Liver (tissue), 9 donors: ENCODE results near the gene NBPF1. TPM values are rescaled to one million over a fixed set of nuclear protein-coding genes. Genes with fewer than 3 reads are reported as not detected.
A peak's percentile ranks its signal among the peaks of the same experiment; 100 is the strongest.
"Not testable (repeated sequence)": the region's sequence is repeated elsewhere in the genome, so short reads cannot be mapped to it uniquely, and the experiment has no call there.

ENCODE experiments used
- DNase-seq: peaks from one replicate; pipeline ENCODE4 v3.0.0-alpha.2; 2017; ENCODE audit warnings: low spot score
- H3K27ac ChIP-seq, 2 donors: one replicate each; pipeline ENCODE4 v1.7.0; 2013; ENCODE audit warnings: inconsistent platforms in 2 of 2, low read length in 2 of 2, control low read depth in 1 of 2, low read depth in 1 of 2, mild to moderate bottlenecking in 1 of 2
- H3K27me3 ChIP-seq, 4 donors: one replicate each; pipeline versions ENCODE4 v1.6.1 to v1.7.0; 2013; ENCODE audit warnings: low read length in 3 of 4, inconsistent platforms in 1 of 4, mild to moderate bottlenecking in 1 of 4, moderate library complexity in 1 of 4; ENCODE audit not compliant: control insufficient read depth in 4 of 4, insufficient read depth in 4 of 4
- H3K36me3 ChIP-seq, 4 donors: one replicate each; pipeline versions ENCODE4 v1.6.1 to v1.7.0; 2013; ENCODE audit warnings: low read length in 3 of 4, mild to moderate bottlenecking in 3 of 4, low read depth in 1 of 4, moderate library complexity in 1 of 4; ENCODE audit not compliant: control insufficient read depth in 4 of 4, insufficient read depth in 3 of 4
- H3K4me1 ChIP-seq, 4 donors: one replicate each; pipeline versions ENCODE4 v1.6.1 to v1.7.0; 2013; ENCODE audit warnings: low read length in 3 of 4, mild to moderate bottlenecking in 3 of 4, moderate library complexity in 1 of 4; ENCODE audit not compliant: control insufficient read depth in 4 of 4, insufficient read depth in 4 of 4
- H3K4me3 ChIP-seq, 3 donors: one replicate each; pipeline versions ENCODE4 v1.6.1 to v1.7.0; 2013; ENCODE audit warnings: low read length in 3 of 3, control low read depth in 1 of 3, low read depth in 1 of 3, mild to moderate bottlenecking in 1 of 3
- H3K9ac ChIP-seq, 2 donors: one replicate each; pipeline ENCODE4 v1.7.0; 2013; ENCODE audit warnings: low read length in 2 of 2, mild to moderate bottlenecking in 2 of 2, moderate library complexity in 2 of 2, control low read depth in 1 of 2, low read depth in 1 of 2
- H3K9me3 ChIP-seq, 4 donors: one replicate each; pipeline versions ENCODE4 v1.6.1 to v1.7.0; 2013; ENCODE audit warnings: low read length in 3 of 4; ENCODE audit not compliant: control insufficient read depth in 4 of 4
- EGR1 ChIP-seq, 2 donors: IDR thresholded peaks; 2 replicates each; pipeline ENCODE4 v1.6.1; 2016 to 2018; ENCODE audit warnings: antibody characterized with exemption in 2 of 2, low read depth in 2 of 2
- FOXA1 ChIP-seq: IDR thresholded peaks from 2 replicates; pipeline ENCODE4 v1.6.1; 2016; ENCODE audit warnings: antibody characterized with exemption
- GABPA ChIP-seq, 2 donors: IDR thresholded peaks in 1 of 2; conservative IDR thresholded peaks in 1 of 2; 2 replicates each; pipeline ENCODE4 v1.6.1; 2016; ENCODE audit warnings: antibody characterized with exemption in 2 of 2, mild to moderate bottlenecking in 1 of 2, moderate library complexity in 1 of 2
- HNF4A ChIP-seq, 2 donors: conservative IDR thresholded peaks; 2 replicates each; pipeline ENCODE4 v1.6.1; 2016; ENCODE audit warnings: antibody characterized with exemption in 2 of 2, mild to moderate bottlenecking in 2 of 2
- NR2F2 ChIP-seq: IDR thresholded peaks from 2 replicates; pipeline ENCODE4 v1.6.1; 2016; ENCODE audit warnings: antibody characterized with exemption
- RXRA ChIP-seq, 2 donors: IDR thresholded peaks; 2 replicates each; pipeline ENCODE4 v1.6.1; 2017 to 2018; ENCODE audit warnings: antibody characterized with exemption in 2 of 2, mild to moderate bottlenecking in 1 of 2
- SP1 ChIP-seq: IDR thresholded peaks from 2 replicates; pipeline ENCODE4 v1.6.1; 2018; ENCODE audit warnings: antibody characterized with exemption, mild to moderate bottlenecking
- TAF1 ChIP-seq: conservative IDR thresholded peaks from 2 replicates; pipeline ENCODE4 v1.6.1; 2016; ENCODE audit warnings: antibody characterized with exemption, mild to moderate bottlenecking
- ZBTB33 ChIP-seq: IDR thresholded peaks from 2 replicates; pipeline ENCODE4 v1.6.1; 2016; ENCODE audit warnings: antibody characterized with exemption
- WGBS: extraction: QIAGEN DNeasy Blood & Tissue Kit; methylation state at CpG from one replicate; pipeline ENCODE4 v1.1.7; 2013; 5-methylcytosine and 5-hydroxymethylcytosine counted together
- polyA plus RNA-seq, 2 donors: library from polyadenylated mRNA; stranded (reverse) in 1 of 2; unstranded in 1 of 2; fragments of 200-250 nt in 1 of 2; fragments of >200 nt in 1 of 2; fragmentation: Nextera tagmentation in 1 of 2; extraction: Ambion mirVana in 1 of 2; gene quantifications; one replicate each; pipeline versions ENCODE4 v1.2.1 to v1.2.3, GENCODE V29; 2013 to 2015
- total RNA-seq, 2 donors: library from RNA; depleted of rRNA; stranded (reverse); fragments of >200 nt; gene quantifications; one replicate each; pipeline ENCODE4 v1.2.3, GENCODE V29; 2014
- TF ChIP-seq, protein P1 (sequence below): IDR thresholded peaks from 2 replicates; pipeline ENCODE4 v1.6.1; 2016; ENCODE audit warnings: antibody characterized with exemption, mild to moderate bottlenecking
- TF ChIP-seq, protein P2 (sequence below): IDR thresholded peaks from 2 replicates; pipeline ENCODE4 v1.6.1; 2016; ENCODE audit warnings: antibody characterized with exemption
- donor health status: healthy.
- donor health status: healthy.
- donor health status: healthy.
- donor health status: healthy.
- donor health status: healthy.

The NBPF1 gene
- total and polyA plus RNA-seq, 4 donors, result 8.0 to 16.4 (median 10.8) TPM

DNA sequence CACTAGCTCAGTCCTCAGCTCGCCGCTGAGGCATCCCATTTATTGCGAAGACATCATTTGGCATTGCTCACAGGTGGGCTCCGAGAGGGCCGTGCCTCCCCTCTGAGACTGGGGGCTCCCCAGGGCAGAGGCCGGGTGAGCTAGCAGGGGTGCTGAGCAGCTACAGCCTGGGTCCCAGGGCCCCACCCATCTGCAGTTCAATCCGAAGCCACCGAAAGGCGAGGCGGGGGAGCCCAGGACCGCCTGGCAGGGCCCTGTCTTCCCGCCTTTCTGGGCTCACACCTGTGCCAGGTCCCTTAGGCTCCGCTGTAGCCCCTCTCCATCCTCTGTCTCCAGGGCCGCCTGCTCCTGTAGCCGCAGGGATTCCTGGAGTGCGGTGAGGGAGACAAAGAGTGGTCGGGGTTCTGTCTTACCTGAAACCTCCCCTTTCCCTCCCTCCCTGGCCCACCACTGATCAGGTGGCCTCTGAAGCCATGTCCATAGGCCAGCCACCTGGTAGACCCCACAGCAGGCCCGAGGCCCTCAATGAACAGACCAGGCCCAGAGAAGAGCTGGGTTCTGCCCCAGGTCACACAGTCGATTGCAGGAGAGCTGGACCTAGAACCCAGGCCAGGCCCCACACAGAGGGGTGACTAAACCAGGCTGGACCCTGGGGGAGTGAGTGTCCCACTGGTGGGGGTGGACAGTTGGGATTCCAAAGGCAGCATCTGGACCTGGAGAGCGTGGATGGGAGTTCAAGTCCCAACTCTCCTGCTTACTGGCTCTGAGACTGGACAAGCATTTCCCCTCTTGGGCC, 18.1 kb upstream of the NBPF1 start:
- H3K4me3 ChIP-seq, result no peak overlapping the region
- H3K4me1 ChIP-seq, result no peaks in the 10 kb centered on the region
- H3K27ac ChIP-seq, result no peak overlapping the region
- peaks cover 48 to 72% (median 57%) of the 10 kb centered on the region in 4 donors for H3K36me3 ChIP-seq
- H3K9me3 ChIP-seq, result no peaks in the 10 kb centered on the region
- TF ChIP-seq, protein P1, sequence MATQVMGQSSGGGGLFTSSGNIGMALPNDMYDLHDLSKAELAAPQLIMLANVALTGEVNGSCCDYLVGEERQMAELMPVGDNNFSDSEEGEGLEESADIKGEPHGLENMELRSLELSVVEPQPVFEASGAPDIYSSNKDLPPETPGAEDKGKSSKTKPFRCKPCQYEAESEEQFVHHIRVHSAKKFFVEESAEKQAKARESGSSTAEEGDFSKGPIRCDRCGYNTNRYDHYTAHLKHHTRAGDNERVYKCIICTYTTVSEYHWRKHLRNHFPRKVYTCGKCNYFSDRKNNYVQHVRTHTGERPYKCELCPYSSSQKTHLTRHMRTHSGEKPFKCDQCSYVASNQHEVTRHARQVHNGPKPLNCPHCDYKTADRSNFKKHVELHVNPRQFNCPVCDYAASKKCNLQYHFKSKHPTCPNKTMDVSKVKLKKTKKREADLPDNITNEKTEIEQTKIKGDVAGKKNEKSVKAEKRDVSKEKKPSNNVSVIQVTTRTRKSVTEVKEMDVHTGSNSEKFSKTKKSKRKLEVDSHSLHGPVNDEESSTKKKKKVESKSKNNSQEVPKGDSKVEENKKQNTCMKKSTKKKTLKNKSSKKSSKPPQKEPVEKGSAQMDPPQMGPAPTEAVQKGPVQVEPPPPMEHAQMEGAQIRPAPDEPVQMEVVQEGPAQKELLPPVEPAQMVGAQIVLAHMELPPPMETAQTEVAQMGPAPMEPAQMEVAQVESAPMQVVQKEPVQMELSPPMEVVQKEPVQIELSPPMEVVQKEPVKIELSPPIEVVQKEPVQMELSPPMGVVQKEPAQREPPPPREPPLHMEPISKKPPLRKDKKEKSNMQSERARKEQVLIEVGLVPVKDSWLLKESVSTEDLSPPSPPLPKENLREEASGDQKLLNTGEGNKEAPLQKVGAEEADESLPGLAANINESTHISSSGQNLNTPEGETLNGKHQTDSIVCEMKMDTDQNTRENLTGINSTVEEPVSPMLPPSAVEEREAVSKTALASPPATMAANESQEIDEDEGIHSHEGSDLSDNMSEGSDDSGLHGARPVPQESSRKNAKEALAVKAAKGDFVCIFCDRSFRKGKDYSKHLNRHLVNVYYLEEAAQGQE, result no peak
- no peak for TF ChIP-seq HNF4A (conservative IDR thresholded peaks at IDR 0.05)
- no peak for TF ChIP-seq TAF1
- no peak for TF ChIP-seq RXRA (IDR thresholded peaks at IDR 0.05)
- no peak for TF ChIP-seq FOXA1
- no peak for TF ChIP-seq NR2F2
- no peak for TF ChIP-seq ZBTB33
- no peak for TF ChIP-seq SP1
- TF ChIP-seq, protein P2, sequence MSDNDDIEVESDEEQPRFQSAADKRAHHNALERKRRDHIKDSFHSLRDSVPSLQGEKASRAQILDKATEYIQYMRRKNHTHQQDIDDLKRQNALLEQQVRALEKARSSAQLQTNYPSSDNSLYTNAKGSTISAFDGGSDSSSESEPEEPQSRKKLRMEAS, result no peak
- no peak for TF ChIP-seq EGR1 (IDR thresholded peaks at IDR 0.05; ENCODE audit: low read depth in 2 of 2)
- H3K9ac ChIP-seq, result no peak overlapping the region
- peak; percentile 55 for DNase-seq
- H3K27me3 ChIP-seq, result no peaks in the 10 kb centered on the region
- WGBS, result 89% methylated on average over 20 of the region's 20 CpGs

DNA sequence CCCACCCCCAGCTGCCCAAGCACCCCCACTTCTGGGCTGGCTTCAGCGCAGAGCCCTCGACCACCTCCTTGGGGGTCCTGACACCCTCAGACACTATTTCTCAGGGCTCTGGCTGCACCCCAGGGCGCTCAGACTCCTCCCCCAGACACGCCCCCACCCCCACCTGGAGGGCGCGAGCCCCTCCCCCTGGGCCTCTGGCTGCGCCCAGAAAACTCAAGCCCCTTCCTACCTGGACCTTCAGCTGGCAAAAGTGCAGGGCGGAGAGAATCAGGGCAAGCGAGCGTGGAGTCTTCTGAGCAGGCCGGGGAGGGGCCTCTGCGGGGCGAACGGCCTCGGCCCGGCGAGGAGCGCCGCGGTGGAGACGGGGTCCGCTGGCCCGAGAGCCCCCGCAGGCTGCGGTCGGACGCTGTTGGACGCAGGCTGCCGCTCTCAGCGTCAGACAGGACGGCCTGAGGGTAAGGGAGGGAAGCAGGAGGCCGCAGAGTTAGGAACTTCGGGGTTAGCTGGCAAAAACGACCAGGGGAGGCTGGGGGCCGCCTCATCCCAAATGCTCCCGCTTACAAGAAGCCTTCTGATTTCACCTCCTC, 17.4 kb upstream of the NBPF1 start:
- TF ChIP-seq SP1 (no peak), ZBTB33 (no peak), NR2F2 (no peak), FOXA1 (no peak), GABPA (IDR thresholded peaks at IDR 0.05 in 1 of 2, conservative IDR thresholded peaks at IDR 0.05 in 1 of 2) (no peak)
- 94% methylated on average over 36 of the region's 36 CpGs for WGBS
- Histone ChIP-seq H3K9ac (no peak overlapping the region), H3K9me3 (no peaks in the 10 kb centered on the region), H3K4me1 (peaks cover 0 to 5% (median under 1%) of the 10 kb centered on the region in 4 donors), H3K4me3 (no peak overlapping the region), H3K36me3 (peaks cover 54 to 79% (median 64%) of the 10 kb centered on the region in 4 donors), H3K27ac (no peak overlapping the region), H3K27me3 (no peaks in the 10 kb centered on the region)
- DNase-seq, result peak; percentile 58

- H3K4me3 ChIP-seq, H3K9ac ChIP-seq, H3K4me1 ChIP-seq, H3K27ac ChIP-seq, H3K9me3 ChIP-seq, H3K27me3 ChIP-seq: not testable (repeated sequence)
- DNase-seq, result peak; percentile 46
- 96% methylated on average over 21 of the region's 21 CpGs for WGBS
- peaks cover 56 to 84% (median 65%) of the 10 kb centered on the region in 4 donors for H3K36me3 ChIP-seq
These were observed 16.7 kb upstream of the NBPF1 start for GRCh38 chr1:16629916-16630530.
